GM12878 (cell line): ENCODE measurements around the gene NECTIN1. TPM values are rescaled to one million over a fixed set of nuclear protein-coding genes. Genes with fewer than 3 reads are reported as not detected.

Source experiments
- ATAC-seq: fragments of 200-7000 bp; cut with Tn5 transposase; 3 replicates; pipeline ENCODE4 v1.9.1; 2020; ENCODE audit warnings: mild to moderate bottlenecking, moderate library complexity
- BruUV-seq: library from RNA; stranded (reverse); fragments of 400-500 nt; replicated peaks from 2 replicates; lab custom pipeline; 2021; lab: Mats Ljungman, UMichigan
- CTCF ChIA-PET: fragments of 300-600 bp; sonication (Branson Sonifier 250); formaldehyde crosslinking; extraction: SDS; loops from one replicate; lab custom pipeline; 2021; ENCODE audit warnings: inconsistent platforms; lab: Yijun Ruan, JAX
- POLR2A ChIA-PET: fragments of 350-600 bp; formaldehyde crosslinking; extraction: SDS; loops from one replicate; lab custom pipeline; 2021; ENCODE audit warnings: inconsistent platforms; lab: Charles Lee
- RAD21 ChIA-PET: fragments of 300-600 bp; sonication (Branson Sonifier 250); formaldehyde crosslinking; loops from one replicate; lab custom pipeline; 2023; ENCODE audit warnings: antibody characterized with exemption; ENCODE audit not compliant: unreplicated experiment; lab: Charles Lee
- SMC1A ChIA-PET: fragments of 300-600 bp; sonication (Branson Sonifier 250); formaldehyde crosslinking; loops from one replicate; lab custom pipeline; 2023; ENCODE audit not compliant: unreplicated experiment, uncharacterized antibody; lab: Charles Lee
- DNase-seq: peaks from one replicate; pipeline ENCODE4 v3.0.0-alpha.2; 2011; ENCODE audit warnings: low read depth, low spot score
- FAIRE-seq: peaks from 3 replicates; lab custom pipeline; 2011; peaks lifted over from hg19 to GRCh38; lab: Jason Lieb, UNC
- H2AFZ ChIP-seq: 2 replicates; pipeline ENCODE4 v1.6.0; 2011; ENCODE audit warnings: low read depth, low read length, control low read depth; ENCODE audit not compliant: control insufficient read depth
- H3K27ac ChIP-seq: 2 replicates; pipeline ENCODE4 v1.5.1; 2011; ENCODE audit warnings: control low read depth; ENCODE audit not compliant: control insufficient read depth, insufficient read depth
- H3K27me3 ChIP-seq, 2 experiments: replicated peaks in 1 of 2; 2 replicates each; pipeline versions ENCODE4 v1.6.0 to v1.6.1; 2011; ENCODE audit warnings: low read length in 1 of 2; ENCODE audit not compliant: control insufficient read depth in 2 of 2, insufficient read depth in 2 of 2
- H3K36me3 ChIP-seq, 2 experiments: 2 replicates each; pipeline ENCODE4 v1.5.1; 2011; ENCODE audit warnings: low read length in 1 of 2; ENCODE audit not compliant: control insufficient read depth in 2 of 2, insufficient read depth in 2 of 2
- H3K4me1 ChIP-seq: 2 replicates; pipeline ENCODE4 v1.6.1; 2011; ENCODE audit warnings: mild to moderate bottlenecking, low read length, moderate library complexity, mixed read lengths; ENCODE audit not compliant: control insufficient read depth, insufficient read depth
- H3K4me2 ChIP-seq: 2 replicates; pipeline ENCODE4 v1.6.0; 2011; ENCODE audit warnings: control low read depth; ENCODE audit not compliant: control insufficient read depth, insufficient read depth
- H3K4me3 ChIP-seq: fragments of 200-600 bp; sonication (generic); 2 replicates; pipeline ENCODE4 v1.5.1; 2016
- H3K79me2 ChIP-seq: 2 replicates; pipeline ENCODE4 v1.6.0; 2011; ENCODE audit warnings: low read length; ENCODE audit not compliant: control insufficient read depth, insufficient read depth
- H3K9ac ChIP-seq: 2 replicates; pipeline ENCODE4 v1.8.0; 2011; ENCODE audit warnings: low read length, control low read depth, mixed read lengths; ENCODE audit not compliant: control insufficient read depth, insufficient read depth
- H3K9me3 ChIP-seq: replicated peaks from 3 replicates; pipeline ENCODE4 v1.5.1; 2011; ENCODE audit warnings: mild to moderate bottlenecking, low read length; ENCODE audit not compliant: control insufficient read depth, insufficient read depth
- H4K20me1 ChIP-seq: 2 replicates; pipeline ENCODE4 v1.6.0; 2011; ENCODE audit not compliant: control insufficient read depth, insufficient read depth
- BRCA1 ChIP-seq: IDR thresholded peaks from 2 replicates; pipeline ENCODE4 v1.6.1; 2011; ENCODE audit warnings: low read depth, low read length, improper control_type of control experiment
- CBX3 ChIP-seq: fragments of 200-600 bp; sonication (generic); IDR thresholded peaks from 2 replicates; pipeline ENCODE4 v1.6.1; 2016; ENCODE audit warnings: low read depth, borderline replicate concordance
- E4F1 ChIP-seq: fragments of 450-650 bp; IDR thresholded peaks from 2 replicates; pipeline ENCODE4 v1.6.1; 2018; ENCODE audit warnings: borderline replicate concordance, mild to moderate bottlenecking; ENCODE audit not compliant: partially characterized antibody
- FOXM1 ChIP-seq: IDR thresholded peaks from 2 replicates; pipeline ENCODE4 v1.6.1; 2012; ENCODE audit warnings: low read depth, mild to moderate bottlenecking, inconsistent platforms, low read length, moderate library complexity
- MXI1 ChIP-seq: fragments of 150-350 bp; IDR thresholded peaks from 2 replicates; pipeline ENCODE4 v1.6.1; 2011; ENCODE audit warnings: low read depth, mild to moderate bottlenecking, inconsistent platforms, low read length, improper control_type of control experiment
- MYC ChIP-seq: IDR thresholded peaks from 2 replicates; pipeline ENCODE4 v1.6.1; 2011; ENCODE audit warnings: mild to moderate bottlenecking, low read length, moderate library complexity, inconsistent platforms; ENCODE audit not compliant: insufficient read depth, insufficient replicate concordance, insufficient read length, severe bottlenecking
- NFYA ChIP-seq: IDR thresholded peaks from 2 replicates; pipeline ENCODE4 v1.6.1; 2011; ENCODE audit warnings: low read depth, mild to moderate bottlenecking, low read length, improper control_type of control experiment, borderline replicate concordance
- RUNX3 ChIP-seq: IDR thresholded peaks from 2 replicates; pipeline ENCODE4 v1.6.1; 2012; ENCODE audit warnings: low read length, inconsistent platforms
- STAT3 ChIP-seq: IDR thresholded peaks from 2 replicates; pipeline ENCODE4 v1.6.1; 2011; ENCODE audit warnings: low read depth, low read length, improper control_type of control experiment
- TARDBP ChIP-seq: IDR thresholded peaks from 2 replicates; pipeline ENCODE4 v1.6.1; 2016; ENCODE audit warnings: borderline replicate concordance
- ZBTB33 ChIP-seq: fragments of 450-650 bp; IDR thresholded peaks from 2 replicates; pipeline ENCODE4 v1.6.1; 2017; ENCODE audit warnings: mild to moderate bottlenecking
- ZNF622 ChIP-seq: fragments of 450-650 bp; IDR thresholded peaks from 2 replicates; pipeline ENCODE4 v1.6.1; 2017; ENCODE audit warnings: mild to moderate bottlenecking, inconsistent platforms
- ZZZ3 ChIP-seq: IDR thresholded peaks from 2 replicates; pipeline ENCODE4 v1.6.1; 2011; ENCODE audit warnings: low read depth; ENCODE audit not compliant: control insufficient read depth, insufficient read length
- WGBS: methylation state at CpG from one replicate; pipeline ENCODE4 v1.1.6; 2016; ENCODE audit warnings: low lambda C conversion rate; ENCODE audit not compliant: insufficient replicate concordance, insufficient coverage; ENCODE audit errors: missing lambda C conversion rate; 5-methylcytosine and 5-hydroxymethylcytosine counted together
- in situ Hi-C: fragments of 300-500 bp; cut with MboI; formaldehyde crosslinking; loops from 9 replicates; pipeline ENCODE4 v1.14.3; 2018; ENCODE audit warnings: mixed read lengths
- intact Hi-C: fragments of 100-400 bp; cut with micrococcal nuclease; formaldehyde crosslinking; loops from one replicate; pipeline ENCODE4 v1.14.2; 2022; ENCODE audit not compliant: unreplicated experiment
- polyA plus RNA-seq, 11 experiments: library from polyadenylated mRNA; depleted of rRNA in 4 of 11; unstranded in 6 of 11; stranded (reverse) in 5 of 11; fragments of >200 nt; fragmentation: Nextera tagmentation in 4 of 11; fragmentation: Illumina TruSeq in 1 of 11; extraction: Ambion mirVana in 4 of 11; extraction: Trizol in 1 of 11; gene quantifications; 1 replicate in 1 of 11; 2 replicates in 10 of 11; pipeline versions ENCODE4 v1.2.1 to v1.2.3, GENCODE V29; 2011 to 2016; ENCODE audit warnings: inconsistent platforms in 2 of 11, missing spikeins in 2 of 11, low read depth in 1 of 11
- total RNA-seq, 4 experiments: library from RNA; depleted of rRNA in 3 of 4; stranded (reverse); fragments of >200 nt in 3 of 4; fragmentation: Illumina TruSeq in 1 of 4; extraction: Trizol in 1 of 4; gene quantifications; 2 replicates each; pipeline versions ENCODE4 v1.2.1 to v1.2.3, GENCODE V29; 2013 to 2021

The NECTIN1 gene
- total and polyA plus RNA-seq, 10 of the 15 experiments (the other 5 are each of a cell fraction or from before 2014, with no cell fraction given): 0.97 to 9.2 (median 2.3) TPM

GRCh38 chr11:119696378-119697222 lies 32.4 kb downstream of the NECTIN1 start:
- H3K27me3 ChIP-seq: no peaks in the 10 kb centered on the region
- WGBS: 95% methylated on average over 17 of the region's 20 CpGs
- H4K20me1 ChIP-seq: no peaks in the 10 kb centered on the region
- H3K9ac ChIP-seq: no peak overlapping the region
- no peak for DNase-seq
- peaks cover 16% of the 10 kb centered on the region for H3K4me1 ChIP-seq
- H2AFZ ChIP-seq: no peak overlapping the region
- H3K27ac ChIP-seq: no peak overlapping the region; the same call in 1 of the 2 replicates
- no peak for TF ChIP-seq BRCA1
- TF ChIP-seq ZZZ3: no peak
- no peak for TF ChIP-seq NFYA
- TF ChIP-seq MYC: no peak
- TF ChIP-seq FOXM1: no peak
- no peak for TF ChIP-seq E4F1
- TF ChIP-seq STAT3: no peak
- TF ChIP-seq CBX3: no peak
- TF ChIP-seq TARDBP: no peak
- TF ChIP-seq ZNF622: no peak
- TF ChIP-seq RUNX3: no peak
- no peak for TF ChIP-seq ZBTB33
- no peak for TF ChIP-seq MXI1
- ATAC-seq: no peak
- H3K9me3 ChIP-seq: no peaks in the 10 kb centered on the region
- intact Hi-C loops: no loop called here
- H3K79me2 ChIP-seq: no peaks in the 10 kb centered on the region
- no peak overlapping the region for H3K4me2 ChIP-seq
- CTCF ChIA-PET: interaction anchor here (2.0 kb wide), 1 partner anchor 33 kb away, joined by 6 read pairs; the partner anchor contains the start of gene NECTIN1
- H3K36me3 ChIP-seq: no peaks in the 10 kb centered on the region; a peak in 2 of 4 replicates
- BruUV-seq: no TSS peak
- RAD21 ChIA-PET: no interaction called here
- no peak for FAIRE-seq
- POLR2A ChIA-PET: interaction anchor here (0.6 kb wide), 1 partner anchor 195 kb away, joined by 4 read pairs; no protein-coding TSS in a partner anchor
- SMC1A ChIA-PET: no interaction called here
- H3K4me3 ChIP-seq: no peak overlapping the region
- in situ Hi-C loops: no loop called here
